GM18951 (cell line): ENCODE measurements around the gene ZFYVE9.

ENCODE experiments used
- POLR2A ChIP-seq: IDR thresholded peaks from 4 replicates; pipeline ENCODE4 v1.6.1; 2011; ENCODE audit warnings: mild to moderate bottlenecking; ENCODE audit not compliant: insufficient read length, insufficient read depth; ENCODE audit errors: extremely low read depth
- in situ Hi-C: fragments of 300-500 bp; cut with MboI; formaldehyde crosslinking; loops from one replicate; pipeline ENCODE4 v1.12.0; 2022; ENCODE audit warnings: low sequenced_read_pairs, mixed read lengths, inconsistent platforms; ENCODE audit not compliant: unreplicated experiment

ZFYVE9 gene

GRCh38 chr1:52263153-52263910, 121.4 kb downstream of the ZFYVE9 start:
- no peak for TF ChIP-seq POLR2A
- in situ Hi-C loops: no loop called here

GRCh38 chr1:52264530-52265115, 122.7 kb downstream of the ZFYVE9 start:
- in situ Hi-C loops: no loop called here
- no peak for TF ChIP-seq POLR2A

DNA sequence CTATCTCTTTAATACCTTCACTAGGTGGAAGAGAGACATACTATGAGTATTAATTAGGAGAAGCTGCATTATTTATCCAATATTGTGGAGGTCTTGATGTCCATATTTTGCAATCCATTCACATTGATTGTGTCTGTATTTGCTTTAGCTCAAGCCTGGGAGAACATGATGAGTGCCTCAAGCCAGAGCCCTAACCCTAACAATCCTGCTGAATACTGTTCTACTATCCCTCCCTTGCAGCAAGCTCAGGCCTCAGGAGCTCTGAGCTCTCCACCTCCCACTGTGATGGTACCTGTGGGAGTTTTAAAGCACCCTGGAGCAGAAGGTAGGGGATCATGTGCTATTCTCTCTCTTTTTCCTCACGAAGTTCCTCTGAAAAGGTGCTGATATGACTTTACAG, 124.6 kb downstream of the ZFYVE9 start:
- TF ChIP-seq POLR2A: no peak
- in situ Hi-C loops: no loop called here

DNA sequence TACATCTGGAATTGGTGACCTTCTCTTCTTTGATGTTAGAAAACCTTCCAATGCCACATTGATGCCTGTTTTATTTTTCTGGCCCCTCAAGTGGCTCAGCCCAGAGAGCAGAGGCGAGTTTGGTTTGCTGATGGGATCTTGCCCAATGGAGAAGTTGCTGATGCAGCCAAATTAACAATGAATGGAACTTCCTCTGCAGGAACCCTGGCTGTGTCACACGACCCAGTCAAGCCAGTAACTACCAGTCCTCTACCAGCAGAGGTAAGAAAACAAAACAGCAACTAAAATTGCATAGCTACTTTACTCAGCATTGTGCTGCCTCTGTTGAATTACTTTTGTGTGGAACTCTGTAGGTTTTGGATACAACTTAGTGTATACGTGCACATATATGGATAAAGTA, 126.5 kb downstream of the ZFYVE9 start:
- in situ Hi-C loops: no loop called here
- no peak for TF ChIP-seq POLR2A

DNA sequence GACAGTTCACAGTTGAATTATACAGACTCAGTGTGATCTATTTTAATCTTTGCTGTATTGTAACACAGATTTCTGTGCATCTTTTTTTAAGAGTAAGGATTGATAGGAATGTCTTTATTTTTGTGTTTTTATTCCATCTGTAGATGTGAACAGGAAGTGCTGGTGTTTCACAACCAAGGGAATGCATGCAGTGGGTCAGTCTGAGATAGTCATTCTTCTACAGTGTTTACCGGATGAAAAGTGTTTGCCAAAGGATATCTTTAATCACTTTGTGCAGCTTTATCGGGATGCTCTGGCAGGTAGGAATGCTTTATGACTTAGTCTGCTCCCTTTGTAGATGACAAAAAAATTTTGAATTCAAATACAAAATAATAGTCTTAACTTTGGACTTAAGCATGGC, 139.6 kb downstream of the ZFYVE9 start:
- TF ChIP-seq POLR2A: no peak
- in situ Hi-C loops: no loop called here

DNA sequence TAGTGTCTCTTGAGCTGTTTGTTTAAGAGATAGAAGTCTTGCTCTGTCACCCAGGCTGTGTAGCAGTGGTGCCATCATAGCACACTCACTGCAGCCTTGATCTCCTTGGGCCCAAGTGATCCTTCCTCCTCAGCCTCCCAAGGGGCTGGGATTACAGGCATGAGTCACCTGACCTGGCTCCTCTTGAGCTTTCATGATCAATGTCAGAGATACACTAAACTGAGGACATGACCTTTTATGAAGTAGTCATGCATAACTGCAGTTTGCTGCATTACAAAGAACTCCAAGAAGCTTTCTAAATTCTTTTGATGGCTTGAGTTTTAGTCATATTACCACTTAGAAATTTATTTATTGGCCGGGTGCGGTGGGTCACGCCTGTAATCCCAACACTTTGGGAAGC, 146.4 kb downstream of the ZFYVE9 start:
- in situ Hi-C loops: no loop called here
- TF ChIP-seq POLR2A: no peak

DNA sequence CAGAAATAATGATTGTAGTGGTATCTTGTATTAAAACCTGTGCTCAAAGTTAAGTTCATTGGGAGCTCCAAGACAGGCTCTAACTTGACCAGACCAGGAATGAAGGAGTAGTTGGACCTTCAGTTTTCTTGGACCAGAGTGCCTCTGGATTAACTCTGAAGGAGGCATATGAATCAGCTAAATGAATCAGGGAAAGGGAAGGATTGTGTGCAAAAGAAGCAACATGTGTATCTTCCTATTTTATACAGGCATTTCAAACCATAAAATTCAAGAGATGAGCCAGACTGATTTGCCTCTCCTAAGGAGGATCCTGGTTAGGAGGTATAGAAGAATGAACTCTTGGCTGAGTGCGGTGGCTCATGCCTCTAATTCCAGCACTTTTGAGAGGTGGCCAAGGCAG, 152.7 kb downstream of the ZFYVE9 start:
- TF ChIP-seq POLR2A: no peak
- in situ Hi-C loops: no loop called here

DNA sequence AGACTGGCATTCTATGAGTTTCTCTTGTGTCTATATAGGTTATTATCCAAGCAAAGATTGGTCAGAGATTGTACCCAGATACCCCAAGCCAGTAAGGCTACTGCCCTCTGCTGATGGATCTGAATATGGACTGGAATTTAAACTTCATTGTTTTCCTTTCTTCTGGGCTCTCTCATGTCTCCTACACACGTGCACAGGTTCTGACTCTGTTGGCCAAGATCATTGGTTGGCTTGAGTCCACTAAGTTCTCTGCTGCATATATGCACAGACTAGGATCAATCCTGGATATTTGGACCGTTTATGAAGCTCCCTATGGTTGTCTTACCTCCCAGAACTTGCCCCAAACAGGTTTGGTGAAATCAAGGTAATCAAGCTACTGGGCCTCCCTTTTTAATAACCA, 154.5 kb downstream of the ZFYVE9 start:
- in situ Hi-C loops: no loop called here
- no peak for TF ChIP-seq POLR2A

GRCh38 chr1:52305417-52306226, 163.7 kb downstream of the ZFYVE9 start:
- in situ Hi-C loops: loop anchor here (10.0 kb wide), 1 partner anchor 181 kb away; no protein-coding TSS in a partner anchor

DNA sequence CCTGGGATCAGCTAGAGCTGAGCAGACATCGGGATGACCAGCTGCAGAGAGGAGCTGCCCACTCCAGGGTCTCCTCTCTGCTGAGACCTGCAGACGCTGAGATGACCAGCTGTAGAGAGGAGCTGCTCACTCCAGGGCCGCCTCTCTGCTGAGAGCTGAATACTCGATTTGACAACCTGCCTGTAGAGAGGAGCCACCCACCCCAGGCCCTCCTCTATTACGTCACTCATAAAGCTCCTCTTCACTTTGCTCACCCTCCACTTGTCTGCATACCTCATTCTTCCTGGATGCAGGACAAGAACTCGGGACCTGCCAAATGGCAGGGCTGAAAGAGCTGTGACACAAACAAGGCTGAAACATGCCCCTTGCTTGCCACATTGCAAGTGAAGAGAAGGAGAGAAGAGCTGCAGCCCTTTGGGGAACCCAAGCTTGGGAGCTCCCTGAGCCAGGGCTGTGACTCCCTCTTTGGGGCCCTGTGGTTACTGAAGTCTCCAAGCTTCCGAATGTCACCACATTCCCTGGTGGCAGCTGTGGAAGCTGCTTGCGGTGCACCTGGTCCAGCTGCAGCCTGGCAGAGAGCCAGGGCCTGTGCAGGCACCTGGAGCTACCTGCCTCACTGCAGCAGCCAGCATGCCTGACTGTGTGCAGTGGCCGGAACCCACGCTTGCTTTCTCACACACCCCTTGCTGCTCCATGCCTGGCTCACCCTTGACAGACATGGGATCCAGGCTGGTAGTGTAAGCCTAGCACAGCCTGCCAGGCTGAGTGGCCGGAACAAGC, 164.5 kb downstream of the ZFYVE9 start:
- in situ Hi-C loops: loop anchor here (10.0 kb wide), 1 partner anchor 182 kb away; no protein-coding TSS in a partner anchor
- no peak for TF ChIP-seq POLR2A

More at GRCh38 chr1:52305417-52306226, 163.7 kb downstream of the ZFYVE9 start:
- TF ChIP-seq POLR2A: no peak

DNA sequence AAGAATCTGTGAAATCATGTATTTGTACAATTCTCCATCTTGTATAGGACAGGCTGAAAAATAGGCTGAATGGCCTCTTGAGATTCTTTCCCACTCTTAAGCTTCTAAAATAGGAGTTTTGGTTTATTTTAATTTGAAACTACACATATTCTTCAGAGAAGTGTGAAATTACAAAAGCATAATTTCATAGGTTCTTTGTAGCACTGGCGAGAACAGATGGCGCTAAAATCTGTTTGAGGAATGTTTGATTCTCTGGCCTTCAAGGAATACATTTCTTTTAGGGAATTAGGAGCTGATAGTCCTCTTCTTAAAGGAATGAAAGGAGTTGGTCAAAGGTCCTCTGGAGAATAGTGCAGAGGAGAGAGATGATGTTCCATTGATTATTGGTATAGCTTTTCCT, 179.2 kb downstream of the ZFYVE9 start:
- in situ Hi-C loops: no loop called here
- no peak for TF ChIP-seq POLR2A

DNA sequence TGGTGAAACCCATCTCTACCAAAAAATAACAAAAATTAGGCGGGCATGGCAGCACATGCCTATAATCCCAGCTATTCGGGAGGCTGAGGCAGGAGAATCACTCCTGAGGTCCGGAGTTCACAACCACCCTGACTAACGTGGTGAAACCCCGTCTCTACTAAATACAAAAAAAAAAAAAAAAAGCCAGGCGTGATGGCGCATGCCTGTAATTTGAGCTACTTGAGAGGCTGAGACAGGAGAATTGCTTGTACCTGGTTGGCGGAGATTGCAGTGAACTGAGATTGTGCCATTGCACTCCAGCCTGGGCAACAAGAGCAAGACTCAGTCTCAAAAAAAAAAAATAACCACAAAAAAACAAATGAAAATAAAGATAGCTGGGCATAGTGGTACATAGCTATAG, 181.8 kb downstream of the ZFYVE9 start:
- no peak for TF ChIP-seq POLR2A
- in situ Hi-C loops: no loop called here

GRCh38 chr1:52325786-52326185, 183.9 kb downstream of the ZFYVE9 start:
- in situ Hi-C loops: no loop called here
- TF ChIP-seq POLR2A: no peak
